ENCODE data around the gene TAF4.

The TAF4 gene

DNA sequence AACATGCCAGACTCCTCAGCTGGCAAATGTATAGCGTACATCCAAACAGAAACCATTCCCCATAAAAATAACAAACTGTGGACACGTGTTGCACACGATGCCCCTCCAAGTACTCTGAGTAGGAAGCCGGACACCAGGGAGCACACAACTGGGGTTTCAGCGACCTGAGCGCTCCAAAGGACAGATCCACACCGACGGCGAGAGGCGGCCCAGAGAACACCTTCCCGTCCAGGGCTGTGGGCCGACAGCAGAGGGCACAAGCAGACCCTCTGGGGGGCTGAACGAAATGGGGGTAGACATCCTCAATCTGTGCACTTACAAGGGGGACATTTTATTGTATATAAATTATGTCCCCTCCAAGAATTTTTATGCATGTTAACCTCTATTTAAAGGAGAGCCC lies 24.7 kb downstream of the TAF4 start:
- no peak for DNase-seq

DNA sequence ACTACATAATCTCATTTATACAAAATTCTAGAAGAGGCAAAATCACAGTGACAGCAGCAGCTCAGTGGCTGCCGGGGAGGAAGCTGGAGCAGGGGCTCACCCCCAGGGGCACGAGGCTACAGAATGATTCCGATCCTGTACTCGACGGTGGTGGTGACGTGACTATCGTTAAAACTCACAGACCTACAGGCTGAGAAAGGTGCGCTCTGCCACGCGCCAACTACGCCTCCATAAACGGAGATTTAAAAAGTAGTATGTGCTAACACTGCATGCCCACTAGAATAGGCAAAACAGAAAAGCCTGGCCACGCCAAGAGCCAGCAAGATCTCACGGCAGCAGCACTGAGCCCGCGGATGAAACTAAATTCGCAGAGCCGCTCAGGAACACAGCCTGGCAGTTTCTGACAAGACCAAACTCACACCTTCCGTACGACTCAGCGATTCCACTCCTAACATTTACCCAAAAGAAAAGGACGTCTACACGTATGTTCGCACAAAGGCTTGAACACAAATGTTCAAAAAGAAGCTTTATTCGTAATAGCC lies 25.2 kb downstream of the TAF4 start:
- DNase-seq, result no peak

DNA sequence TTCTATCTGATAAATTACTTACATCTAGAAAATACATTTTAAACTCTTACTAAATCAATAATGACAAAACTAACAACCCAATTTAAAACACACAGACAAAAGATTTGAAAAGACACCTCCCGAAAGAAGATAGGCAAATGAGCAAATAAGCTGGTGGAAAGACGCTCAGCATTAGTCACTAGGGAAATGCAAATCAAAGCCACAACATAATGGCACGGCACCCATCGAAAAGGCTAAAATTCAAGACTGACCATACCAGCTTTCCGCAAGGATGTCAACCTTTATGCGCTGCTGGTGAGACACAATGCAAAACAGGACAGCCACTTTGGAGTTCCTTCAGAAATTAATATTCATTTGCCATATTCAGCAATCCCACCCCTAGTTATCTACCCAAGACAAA lies 25.9 kb downstream of the TAF4 start:
- no peak for DNase-seq

DNA sequence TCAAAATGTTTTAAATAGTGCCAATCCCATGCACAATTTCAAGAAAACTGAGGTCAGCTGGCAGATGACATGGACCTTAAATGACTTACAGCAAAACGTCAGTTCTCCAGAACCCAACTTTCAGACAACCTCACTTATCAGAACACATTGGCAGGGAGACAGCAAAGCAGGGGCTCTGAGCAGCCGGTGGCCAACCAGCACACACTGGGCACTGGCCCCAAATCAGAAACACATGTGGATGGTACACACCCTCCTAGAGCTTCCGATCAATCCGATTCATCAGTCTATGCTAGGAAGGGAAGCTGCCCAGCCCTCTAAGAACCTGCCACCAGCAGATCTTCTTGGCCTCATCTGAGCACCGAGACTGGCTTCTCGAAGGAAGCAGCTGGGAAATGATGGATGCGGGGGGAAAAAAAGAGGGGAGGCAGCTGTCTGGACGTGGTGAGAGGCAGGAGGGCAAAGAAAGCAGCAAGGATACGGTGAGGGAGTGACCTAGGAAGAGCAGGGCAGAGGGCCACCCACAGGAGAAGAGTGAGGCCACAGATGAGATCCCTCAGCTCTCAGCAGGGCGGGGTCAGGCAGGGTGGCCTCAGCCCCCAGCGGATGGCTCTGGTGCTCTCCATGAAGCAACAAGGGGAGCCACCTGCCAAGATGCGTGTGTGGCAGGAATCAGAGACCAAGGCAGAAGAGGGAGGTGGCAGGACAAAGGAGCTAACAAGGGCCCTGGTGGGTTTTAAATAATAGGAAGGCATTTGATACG lies 32.9 kb downstream of the TAF4 start:
- no peak for DNase-seq

DNA sequence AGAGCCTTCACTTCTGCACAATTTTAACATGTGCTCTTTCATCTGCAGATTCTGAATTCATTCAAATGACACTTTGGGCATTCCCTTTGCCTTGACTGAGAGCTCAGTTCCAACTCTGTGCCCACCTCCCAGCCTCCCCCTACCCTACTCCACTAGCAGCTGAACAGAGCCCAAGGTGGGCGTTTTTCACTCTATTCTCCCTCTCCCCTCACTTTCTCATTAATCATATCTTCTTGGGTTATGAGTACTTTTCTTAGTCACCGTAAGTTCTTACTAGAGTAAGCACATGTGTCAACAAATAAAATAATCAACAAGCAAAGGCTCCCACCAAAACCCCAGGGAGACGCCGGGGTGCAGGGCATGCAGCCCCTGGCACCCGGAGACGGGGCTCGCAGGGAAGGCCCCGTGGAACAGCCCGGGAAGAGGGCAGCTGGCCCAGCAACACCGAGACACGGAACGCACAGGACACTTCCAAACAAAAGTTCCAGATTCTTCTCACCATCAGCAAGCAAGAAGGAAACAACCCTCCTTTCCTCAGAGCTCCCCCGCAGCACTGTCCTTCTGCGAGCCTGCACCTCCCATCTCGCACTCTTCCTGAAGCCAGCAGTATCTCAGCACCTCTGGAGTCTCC lies 34.1 kb downstream of the TAF4 start:
- DNase-seq, result no peak

DNA sequence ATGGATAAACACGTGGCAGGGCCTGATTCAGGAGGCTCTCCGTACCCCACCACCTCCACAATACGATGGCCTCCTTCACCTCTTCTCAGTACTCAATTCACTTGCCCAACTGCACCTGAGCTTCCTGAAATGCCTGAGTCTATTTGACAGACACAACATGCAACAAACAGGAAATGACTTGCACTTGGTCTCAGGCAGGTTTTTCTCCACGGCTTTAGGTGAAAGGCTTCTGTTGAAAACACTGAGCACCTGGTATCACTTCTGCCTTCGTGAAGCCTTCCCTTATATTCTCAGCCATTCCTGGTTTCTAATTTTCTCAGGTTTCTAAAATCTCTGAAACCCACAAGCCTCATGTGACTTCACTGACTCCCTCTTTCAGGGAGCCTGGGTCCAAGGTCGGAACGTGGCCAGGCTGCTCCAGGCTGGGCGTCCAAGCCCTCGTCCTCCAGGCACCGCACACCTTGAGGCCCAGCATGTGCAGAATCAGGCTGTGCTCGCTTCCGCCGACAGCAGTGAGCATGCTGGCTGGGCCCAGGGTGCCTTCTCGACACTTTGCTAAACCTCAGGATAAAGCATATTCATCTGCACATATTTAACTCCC lies 34.7 kb downstream of the TAF4 start:
- no peak for DNase-seq

DNA sequence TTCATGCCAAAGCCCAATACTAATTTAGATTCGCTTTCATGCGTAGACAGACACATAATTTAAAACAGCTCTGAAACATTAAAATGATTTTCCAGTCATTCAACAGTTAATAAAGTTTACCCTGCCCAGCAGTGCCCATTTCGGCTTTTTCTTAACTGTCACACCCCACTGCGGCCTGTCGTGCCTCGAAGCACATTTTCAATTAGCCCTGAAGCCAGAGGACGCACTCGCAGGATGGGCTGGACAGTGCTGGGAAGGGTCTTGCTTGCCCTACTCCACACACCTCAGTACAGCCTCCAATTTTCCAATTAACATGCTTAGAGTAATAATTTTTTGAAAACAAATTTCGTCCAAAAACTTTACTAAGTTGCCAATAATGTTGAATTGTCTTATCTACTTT lies 35.3 kb downstream of the TAF4 start:
- no peak for DNase-seq

DNA sequence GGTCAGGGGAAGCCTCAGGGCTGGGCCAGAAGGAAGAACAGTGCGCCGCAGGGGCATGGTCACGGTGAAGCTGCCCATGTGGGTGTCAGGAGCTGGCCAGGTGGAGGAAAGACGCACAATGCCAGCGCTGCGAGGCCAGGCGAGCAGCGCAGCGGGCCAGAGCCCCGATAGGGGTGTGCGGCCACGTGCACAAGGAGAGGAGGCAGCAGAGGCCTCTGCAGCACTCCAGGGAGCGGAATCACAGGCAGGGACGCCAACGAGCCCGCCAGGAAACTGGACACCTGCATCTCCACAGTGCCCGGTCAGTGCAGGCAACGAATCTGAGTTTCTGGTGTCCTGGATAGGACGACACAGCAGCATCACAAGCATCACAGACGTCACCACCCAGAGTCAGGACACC lies 35.7 kb downstream of the TAF4 start:
- DNase-seq, result no peak

DNA sequence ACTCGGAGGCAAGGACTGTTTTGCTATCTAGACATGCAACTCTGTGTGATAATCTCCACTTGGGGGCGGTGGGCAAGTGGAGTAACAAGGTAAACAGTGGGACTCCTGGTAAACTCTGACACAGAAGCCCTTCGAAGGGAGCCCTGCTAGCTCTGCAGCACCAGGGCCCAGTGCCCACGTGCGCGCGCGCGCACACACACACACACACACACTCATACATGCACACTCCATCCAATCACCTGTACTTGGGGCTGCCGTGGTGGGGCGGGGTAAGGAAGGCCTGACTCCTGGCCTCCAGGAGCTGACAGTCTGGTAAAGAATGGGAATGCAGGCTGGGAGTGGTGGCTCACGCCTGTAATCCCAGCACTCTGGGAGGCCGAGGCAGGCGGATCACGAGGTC lies 36.4 kb downstream of the TAF4 start:
- no peak for DNase-seq

DNA sequence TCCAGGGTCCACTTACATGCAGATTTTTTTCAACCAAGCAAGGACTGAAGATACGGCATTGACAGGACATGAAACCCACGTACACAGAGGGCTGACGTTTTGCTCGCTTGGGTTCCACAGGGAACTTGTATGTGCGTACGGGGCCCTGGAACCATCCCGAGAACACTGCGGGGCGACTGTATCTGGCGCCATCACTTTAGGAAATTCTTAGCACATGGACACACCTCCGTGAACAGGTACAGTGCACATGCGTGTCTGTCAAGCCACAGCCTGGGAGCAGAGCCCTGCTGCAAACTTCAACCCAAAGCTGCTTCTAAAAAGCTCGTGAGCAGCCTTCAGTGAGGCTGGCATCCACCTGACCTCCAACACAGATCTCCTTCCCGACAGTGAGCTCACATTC lies 37.3 kb downstream of the TAF4 start:
- no peak for DNase-seq

DNA sequence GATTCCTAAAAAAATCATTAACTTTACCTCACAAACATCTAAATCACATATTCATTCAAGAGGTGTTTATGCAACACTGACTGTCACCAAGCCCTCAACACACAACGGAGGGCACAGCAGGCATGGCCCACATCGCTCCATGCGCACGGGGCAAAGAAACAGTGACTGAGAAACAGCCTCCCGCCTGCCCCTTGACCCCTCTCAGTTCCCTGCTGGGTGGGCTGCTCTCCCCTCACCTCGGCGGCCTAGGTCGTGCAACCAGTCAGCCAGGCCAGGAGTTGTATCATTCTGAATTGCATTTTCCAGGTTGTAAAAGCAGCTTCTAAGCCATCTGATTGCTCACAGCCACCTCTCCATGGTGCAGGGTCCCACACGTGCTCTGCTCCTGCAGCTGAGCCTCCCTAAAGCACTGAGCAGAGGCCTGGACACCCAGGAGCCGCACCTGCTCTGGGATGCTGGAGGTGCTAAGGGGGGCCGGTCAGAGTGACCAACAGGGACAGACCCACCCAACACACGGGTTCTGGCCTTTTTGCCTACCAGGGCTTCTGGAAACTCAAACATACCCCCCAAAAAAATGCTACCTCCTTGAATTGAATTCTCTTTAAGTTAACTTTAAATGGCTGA lies 37.9 kb downstream of the TAF4 start:
- no peak for DNase-seq

DNA sequence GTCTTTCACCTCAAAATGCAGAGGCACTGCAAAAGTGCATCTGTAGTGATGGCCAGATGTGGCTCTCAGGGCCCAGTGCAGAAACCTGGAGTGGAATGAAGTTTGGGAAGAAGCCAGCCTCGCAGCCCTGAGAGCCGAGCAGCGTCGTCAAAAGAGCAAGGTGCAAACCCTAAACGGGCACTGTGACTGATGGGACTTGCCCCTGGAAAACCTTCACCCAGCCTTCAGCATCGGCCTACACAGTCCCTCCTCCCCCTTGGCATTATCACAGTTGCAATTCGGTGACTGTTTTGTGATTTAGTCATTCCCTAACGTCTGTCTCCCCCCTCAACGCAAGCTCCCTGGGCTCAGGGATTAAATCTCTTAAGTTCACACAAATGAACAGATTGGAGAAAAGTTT lies 38.6 kb downstream of the TAF4 start:
- DNase-seq, result no peak

DNA sequence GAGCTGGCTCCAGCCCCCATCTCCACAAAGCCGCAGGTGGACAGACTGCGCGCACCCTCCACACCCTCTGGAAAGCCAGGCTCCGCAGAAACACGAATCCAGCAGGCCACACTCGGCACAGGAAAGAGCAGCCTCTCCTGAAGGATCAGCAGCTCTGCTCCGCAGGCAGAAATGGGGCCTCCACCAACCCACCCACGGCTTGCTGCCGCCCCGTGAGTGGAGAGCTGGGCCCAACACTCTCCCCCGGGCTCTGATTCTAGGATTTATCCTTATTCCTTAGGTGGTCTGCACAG lies 39.2 kb downstream of the TAF4 start:
- DNase-seq, result no peak

DNA sequence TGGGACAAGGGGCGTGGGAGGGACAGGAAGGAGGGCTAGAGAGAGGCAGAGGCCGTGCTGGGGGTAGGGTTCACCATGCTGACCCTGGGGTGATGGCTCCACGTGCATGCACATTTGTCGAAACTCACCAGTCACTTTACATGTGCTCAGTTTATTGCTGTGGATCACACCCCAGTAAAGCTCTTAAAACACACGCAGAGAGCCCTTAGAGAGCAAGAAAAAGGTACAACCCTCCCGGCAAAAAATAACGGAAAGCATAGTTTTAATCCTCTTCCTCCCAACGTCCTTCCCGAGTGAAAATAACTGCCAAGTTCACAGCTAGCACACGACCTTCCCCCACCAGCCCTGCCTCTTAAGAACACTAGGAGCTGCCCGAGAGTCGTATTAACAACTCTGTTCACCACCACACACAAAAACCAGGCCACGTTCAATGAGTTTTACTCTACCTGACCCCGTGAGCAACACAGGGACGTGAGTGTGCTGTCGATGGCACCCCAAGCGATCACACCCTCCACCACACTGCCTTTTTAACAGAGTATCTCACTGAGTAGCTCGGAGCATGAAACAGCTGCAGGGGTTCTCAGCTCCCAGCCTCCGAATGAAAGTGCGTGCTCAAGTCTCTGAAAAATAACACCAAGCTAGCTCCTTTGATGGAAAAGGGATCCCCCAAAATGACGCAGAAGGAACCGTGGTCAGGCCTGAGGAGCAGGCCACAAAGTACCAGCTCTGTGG lies 39.7 kb downstream of the TAF4 start:
- DNase-seq, result no peak

DNA sequence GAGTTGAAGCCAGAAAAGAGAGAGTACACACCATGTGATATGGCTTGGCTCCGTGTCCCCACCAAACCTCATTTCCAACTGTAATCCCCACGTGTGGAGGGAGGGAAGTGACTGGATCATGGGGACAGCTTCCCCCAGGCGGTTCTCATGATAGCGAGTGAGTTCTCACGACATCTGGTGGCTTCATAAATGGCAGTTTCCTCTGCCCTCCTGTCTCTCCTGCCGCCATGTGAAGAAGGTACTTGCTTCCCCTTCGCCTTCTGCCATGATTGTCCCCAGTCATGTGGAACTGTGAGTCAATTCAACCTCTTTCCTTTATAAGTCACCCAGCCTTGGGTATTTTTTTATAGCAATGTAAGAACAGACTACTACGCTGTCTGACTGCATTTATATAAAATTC lies 40.3 kb downstream of the TAF4 start:
- DNase-seq, result no peak

DNA sequence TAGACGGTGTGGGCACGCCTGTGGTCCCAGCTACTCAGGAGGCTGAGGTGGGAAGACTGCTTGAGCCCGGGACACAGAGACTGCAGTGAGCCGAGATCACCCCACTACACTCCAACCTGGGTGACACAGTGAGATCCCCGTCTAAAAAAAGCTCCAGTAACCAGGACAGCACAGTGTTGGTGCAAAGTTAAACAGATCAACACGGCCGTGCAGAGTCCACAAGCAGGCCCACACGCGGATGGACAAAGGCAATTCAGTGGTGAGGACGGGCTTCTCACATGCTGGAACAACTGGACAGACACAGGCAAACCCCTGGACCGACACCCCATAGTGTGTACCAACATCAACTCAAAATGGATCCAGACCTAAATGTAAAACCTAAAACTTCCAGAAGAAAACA lies 41.7 kb downstream of the TAF4 start:
- no peak for DNase-seq

DNA sequence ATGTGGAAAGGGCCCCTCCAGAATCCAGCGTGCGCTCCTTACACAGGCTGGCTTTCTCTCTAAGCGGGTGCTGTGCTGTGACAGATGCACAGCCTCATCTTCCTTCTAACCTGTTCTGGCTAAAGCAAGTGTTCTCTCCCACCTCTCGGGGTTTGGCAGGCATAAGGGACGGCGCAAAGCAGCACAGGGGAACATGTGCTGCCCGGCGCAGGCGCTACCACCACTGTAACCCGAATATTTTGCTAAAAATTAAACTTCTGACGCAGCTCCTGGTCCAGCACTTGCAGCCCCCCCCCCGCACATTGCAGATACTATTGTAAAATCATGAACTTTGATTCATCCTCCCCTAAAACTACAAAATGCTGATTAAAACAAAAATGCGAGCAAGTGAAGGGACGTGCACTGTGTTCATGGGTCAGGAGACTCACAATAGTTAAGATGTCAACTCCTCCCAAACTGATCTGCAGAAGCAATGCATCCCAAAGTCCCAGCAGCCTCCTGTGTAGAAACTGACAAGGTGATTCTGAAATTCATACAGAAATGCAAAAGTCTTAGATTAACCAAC lies 43.0 kb downstream of the TAF4 start:
- DNase-seq, result no peak

DNA sequence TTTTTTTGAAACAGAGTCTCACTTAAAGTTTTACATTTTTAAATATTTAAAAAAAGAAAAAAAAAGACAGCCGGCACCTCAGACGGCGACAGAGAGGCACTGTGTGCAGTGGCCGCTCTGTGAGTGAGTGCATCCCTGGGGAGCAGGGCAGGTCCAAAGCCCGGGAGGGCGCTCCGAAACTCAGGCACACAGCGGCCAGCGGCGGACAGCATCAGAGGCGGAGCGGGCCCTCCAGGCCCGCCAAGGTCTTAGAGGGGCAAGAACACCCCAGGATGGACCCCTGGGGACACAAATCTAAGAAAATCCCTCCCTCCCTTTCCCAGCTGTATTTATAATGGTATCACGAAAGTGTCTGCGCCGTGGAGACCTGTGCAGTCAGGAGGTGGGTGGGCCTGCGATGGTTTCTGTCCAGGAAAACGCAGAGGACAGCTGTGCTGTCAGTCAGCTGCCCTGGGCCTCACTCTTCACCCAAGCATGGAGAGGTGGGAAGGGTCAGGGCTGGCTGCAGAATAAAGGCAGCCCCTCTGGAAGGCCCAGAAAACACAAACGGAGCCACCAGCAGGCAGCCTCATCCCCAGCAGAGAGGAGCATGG lies 43.8 kb downstream of the TAF4 start:
- DNase-seq, result no peak

DNA sequence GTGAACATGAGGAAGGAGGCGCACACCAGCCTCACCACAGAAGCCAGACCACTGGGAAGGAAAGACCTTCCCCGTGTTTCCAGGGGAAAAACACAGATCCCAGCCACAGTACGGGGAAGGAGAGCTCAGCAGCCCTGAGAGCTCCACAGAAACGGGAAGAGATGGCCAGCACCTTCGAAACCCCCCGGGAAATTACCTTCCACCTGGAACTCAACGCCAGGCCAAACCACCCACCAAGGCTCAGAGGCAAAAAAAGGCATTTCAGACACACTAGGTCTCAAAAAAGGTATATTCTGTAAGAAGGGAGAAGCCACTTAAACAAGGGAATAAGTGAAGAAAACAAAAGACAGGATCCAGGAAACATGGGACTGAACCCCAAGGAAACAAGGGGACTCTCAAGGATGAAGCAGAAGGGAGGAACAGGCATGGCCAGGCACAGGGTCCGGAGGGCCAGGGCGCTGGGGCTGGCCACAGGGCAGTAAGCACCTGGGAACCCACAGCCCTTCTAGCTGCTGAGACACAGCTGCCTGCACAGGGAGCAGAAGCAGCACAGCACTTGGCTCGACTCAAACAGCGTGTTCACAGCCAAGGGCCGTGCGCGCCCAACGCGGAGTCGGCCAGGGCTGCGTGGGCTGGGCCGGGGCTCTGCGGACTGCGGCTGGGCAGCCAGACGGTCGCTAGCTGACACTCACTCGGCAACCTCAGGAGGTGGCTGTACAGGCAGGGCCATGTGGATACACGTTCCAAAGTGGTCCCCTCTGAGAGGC lies 44.6 kb downstream of the TAF4 start:
- DNase-seq, result no peak

DNA sequence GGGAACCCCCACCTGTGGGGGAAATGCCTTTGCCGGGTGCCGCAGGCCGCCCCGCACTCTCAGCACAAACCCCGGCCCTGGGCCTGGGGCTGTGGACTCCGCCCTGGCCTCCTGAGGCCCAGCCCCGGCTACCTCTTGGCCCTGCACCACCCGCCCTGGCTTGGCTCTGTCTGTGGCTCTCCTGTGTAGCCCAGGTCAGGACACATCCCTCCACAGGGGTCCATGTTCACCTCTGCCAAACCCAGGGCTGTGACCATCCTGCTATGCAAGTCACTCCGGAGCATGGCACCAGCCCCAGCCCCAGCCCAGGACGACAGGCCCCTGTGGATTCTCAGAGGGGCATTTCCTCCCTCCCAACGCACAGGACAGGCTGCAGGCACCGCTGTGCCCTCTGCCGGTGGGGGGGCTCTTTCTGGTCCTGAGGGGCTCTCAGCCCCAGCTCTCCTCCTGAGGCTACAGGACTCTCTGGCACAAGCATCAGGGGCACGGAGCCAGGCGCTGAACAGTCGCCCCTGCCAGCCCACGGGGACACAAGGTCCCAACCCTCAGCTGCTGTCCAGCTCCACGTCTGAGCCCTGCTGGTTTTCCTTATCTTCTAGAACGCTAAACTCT lies 45.7 kb downstream of the TAF4 start:
- no peak for DNase-seq

DNA sequence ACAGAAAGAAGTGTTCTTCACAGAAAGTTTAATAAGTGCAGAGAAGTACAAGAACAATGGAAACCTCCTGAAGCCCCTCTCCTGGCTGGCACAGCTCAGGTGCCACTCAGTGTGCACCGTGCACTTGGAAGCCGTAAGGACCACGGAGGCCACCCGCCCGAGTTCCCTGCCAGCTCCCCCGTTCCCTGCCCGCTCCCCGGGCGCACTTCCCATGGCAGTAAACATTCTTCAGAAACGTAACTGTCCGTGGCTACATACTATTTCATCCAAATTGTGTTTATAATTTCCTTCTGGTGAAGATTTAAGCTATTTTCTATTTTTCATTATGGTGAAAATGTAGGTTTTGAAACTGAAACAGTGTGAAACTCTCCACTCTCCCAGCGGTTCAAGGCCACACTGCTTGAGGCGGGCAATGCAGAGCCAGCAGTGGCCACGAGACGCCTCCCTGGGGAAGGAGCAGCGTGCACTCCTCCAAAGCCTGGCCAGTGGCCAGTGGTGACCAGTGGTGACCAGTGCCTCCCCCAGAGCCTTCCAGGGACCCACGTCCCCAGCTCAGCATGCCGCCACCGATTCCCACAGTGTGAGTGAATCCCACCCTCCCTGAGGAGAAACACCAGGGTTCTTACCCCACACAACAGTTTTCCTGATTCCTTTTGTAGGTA lies 46.4 kb downstream of the TAF4 start:
- DNase-seq, result no peak
